ENCODE measurements around the gene SCYGR4.
"Not testable (repeated sequence)": the region's sequence is repeated elsewhere in the genome, so short reads cannot be mapped to it uniquely, and the experiment has no call there.

Gene SCYGR4, protein sequence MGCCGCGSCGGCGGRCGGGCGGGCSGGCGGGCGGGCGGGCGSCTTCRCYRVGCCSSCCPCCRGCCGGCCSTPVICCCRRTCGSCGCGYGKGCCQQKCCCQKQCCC

DNA sequence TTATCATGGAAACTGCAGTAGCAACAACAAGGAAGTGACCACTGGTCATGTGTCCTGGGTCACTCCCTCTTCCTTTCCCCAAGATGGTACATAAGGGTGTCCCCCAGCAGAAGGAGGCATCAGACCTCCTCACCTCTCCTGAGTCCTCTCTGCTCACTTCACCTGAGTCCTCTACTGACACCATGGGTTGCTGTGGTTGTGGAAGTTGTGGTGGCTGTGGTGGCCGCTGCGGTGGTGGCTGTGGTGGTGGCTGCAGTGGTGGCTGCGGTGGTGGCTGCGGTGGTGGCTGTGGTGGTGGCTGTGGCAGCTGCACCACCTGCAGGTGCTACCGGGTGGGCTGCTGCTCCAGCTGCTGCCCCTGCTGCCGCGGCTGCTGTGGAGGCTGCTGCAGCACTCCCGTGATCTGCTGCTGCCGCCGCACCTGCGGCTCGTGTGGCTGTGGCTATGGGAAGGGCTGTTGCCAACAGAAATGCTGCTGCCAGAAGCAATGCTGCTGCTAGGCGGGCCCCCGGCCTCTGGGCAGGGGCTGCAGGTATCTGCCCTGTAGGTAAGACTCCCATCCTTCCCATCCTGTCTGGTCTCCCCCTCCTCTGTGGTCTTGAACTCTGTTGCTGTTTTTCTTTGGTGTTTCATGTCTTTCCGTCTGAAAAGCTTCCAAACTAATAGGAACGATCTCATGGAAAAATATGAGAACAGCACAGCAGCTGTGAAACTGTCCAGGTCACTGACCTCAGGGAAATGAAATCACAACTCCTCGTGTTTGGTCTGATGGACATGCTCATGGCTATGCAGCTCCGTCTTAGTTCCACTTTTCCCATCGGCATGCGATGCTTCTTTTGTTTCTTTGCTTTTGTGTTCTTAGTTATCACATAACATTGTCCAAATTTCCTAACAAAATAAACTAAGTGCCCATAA is at the start of gene SCYGR4:
SCYGR4 (plus strand) TSS at position 183 of the 915 bp plus-strand sequence; CDS start at position 183, 0 bp downstream.
- DNase-seq, result no peak

DNA sequence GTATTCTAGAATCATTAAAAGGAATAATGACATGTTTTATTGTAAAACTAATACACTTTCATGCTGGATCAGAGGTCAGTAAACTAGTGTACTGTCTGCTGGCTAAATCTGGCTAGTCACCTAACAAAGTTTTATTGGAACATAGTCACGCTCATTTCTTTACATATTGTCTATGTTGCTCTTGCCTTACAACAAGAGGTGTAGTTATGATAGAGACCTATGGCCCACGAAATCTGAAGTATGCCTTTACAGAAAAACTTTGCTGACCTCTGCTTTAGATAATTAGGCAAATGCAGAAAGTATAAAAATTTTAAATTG is 48.5 kb upstream of the SCYGR4 start:
- DNase-seq, result no peak

DNA sequence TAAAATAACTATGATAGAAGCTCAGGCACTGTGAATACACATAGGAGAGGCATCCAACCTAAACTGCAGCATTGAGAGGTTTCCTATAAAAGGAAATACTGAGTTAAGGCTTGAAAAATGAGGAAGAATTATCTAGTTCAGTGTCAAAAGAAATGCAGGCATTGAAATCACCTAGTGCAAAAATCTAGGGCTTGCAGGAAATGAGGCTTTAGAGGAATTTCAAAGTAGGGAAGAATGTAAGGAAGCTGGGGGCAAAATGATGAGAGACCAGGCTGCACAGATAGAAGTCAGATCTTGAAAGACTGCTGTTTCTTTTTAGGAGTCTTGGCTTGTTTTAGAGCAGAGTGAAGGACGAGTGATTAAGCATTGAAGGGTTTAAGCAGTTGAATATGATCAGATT is 46.7 kb upstream of the SCYGR4 start:
- no peak for DNase-seq

DNA sequence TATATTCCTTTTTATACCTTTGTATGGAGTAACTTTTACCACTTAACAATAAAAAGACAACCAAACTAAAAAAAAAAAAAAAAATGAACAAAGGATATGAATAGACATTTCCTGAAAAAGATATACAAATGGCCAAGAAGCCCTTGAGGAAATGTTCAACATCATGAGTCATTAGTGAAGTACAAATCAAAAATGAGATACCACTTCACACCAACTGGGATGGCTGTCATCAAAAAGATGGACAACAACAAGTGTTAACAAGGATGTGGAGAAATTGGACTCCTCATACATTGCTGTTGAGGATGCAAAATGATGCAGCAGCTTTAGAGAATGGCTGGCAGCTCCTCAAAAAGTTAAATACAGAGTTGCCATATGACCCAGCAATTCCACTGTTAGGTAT is 41.2 kb upstream of the SCYGR4 start:
- no peak for DNase-seq

DNA sequence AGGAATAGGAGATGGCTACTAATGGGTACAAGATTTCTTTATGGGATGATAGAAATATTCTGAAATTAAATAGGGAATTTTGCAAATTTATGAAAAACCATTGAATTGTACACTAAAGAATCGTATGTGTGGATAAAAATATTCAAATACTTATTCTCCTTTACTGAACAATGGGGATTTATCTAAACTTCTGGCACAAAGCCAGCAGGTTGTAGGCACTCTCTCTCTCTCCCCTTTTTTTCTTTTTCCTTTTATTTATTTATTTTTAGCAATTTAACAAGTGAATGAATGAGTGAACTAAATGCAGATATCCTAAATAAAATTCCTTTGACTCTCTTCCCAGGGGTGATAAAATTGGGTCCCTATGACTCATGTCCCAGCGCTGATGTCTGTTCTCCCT is 40.5 kb upstream of the SCYGR4 start:
- no peak for DNase-seq

DNA sequence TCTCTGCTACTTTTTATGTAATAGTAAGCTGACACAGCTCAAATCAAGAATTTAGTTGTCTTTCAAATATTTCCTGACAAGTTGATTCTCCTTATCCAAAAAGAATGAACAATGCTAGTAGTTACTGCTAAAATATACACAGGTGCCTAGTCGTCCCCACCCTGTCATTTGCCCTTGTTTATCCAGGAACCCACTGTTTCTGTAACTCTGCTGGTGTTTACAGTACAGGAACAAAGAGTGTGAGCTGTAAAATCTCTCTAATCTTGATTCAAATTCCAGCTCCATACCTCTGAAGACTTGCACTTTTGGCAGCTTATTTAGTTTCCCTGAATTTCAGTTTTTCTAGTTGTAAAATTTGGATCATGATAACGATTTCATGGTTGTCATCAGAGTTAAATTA is 39.7 kb upstream of the SCYGR4 start:
- DNase-seq, result no peak

DNA sequence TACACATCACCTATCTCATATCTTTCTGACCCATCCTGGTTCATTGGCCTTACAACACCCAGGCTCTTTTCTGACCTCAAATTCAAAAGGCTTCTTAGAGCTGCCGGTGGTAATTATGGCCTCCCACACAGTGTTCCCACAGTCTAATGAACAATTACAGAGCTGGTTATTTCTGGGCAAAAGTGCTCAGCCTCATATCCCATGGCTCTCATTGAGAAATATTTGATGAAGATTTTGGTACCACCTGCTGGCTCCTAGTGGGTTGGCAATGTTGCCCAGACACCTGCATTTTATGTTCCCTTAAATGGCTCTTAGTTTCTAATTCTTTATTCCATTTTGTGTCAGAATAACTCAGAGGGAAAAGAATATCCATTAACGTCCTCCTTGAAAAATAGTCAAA is 38.7 kb upstream of the SCYGR4 start:
- no peak for DNase-seq

DNA sequence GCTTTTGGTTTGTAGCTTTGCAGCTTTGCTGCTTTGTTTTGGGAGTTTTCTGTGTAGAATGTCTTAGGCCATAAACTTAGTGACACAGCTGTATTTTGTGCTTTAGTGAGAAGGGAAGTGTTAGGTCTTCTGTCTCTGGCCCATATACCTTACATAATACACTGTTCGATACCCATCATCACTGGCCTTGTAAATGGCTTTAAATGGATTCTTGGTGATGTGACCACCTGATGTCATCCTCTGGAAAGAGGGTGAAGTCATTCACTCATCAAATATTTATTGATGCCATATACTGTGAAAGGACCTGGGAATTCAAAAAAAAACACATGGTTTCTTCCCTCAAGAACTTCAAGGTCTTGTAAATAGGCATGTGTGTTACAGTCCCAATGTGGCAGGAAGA is 37.5 kb upstream of the SCYGR4 start:
- no peak for DNase-seq

DNA sequence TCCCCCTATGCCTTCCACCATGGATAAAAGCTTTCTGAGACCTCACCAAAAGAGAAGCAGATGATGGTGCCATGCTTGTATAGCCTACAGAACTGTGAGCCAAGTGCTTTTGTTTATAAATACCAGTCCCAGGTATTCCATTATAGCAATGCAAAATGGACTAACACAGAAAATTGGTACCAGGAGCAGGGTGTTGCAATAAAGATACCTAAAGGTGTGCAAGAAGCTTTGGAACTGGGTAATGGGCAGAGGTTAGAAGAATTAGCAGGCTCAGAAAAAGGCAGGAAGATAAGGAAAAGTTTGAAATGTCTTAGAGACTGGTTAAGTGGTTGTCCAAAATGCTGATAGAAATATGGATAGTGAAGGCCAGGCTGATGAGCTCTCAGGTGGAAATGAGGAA is 34.9 kb upstream of the SCYGR4 start:
- no peak for DNase-seq

DNA sequence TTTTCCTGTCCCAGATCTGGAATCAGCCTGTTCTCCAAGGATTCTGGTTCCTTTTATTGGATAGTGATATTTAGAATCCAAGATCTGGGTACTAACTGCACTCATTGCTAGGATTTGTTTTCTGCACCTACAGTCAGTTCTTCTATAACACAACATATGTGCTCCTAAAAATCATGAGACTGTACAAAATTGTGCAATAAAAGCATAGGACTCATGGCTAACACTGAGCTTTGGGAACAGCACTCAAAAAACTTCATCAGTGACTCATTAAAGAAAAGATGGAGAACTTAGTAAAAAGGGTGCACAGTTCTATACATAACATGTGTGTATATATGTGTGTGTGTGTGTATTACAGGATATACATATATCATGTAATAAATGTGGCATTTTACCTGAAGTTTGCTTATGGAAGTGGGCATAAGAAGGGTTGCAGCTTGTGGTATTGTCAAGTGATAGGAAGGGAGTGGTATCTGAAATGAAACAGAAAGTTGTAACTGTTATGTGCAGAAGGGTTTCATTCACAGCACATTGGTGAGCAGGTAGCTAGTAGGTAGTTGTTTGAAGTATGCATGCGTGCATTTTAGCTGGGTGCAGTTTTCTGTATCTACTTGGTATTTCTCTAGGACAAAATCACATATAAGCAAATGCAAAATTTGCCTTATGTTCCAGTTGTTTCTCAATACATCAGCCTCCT is 24.5 kb upstream of the SCYGR4 start:
- no peak for DNase-seq

DNA sequence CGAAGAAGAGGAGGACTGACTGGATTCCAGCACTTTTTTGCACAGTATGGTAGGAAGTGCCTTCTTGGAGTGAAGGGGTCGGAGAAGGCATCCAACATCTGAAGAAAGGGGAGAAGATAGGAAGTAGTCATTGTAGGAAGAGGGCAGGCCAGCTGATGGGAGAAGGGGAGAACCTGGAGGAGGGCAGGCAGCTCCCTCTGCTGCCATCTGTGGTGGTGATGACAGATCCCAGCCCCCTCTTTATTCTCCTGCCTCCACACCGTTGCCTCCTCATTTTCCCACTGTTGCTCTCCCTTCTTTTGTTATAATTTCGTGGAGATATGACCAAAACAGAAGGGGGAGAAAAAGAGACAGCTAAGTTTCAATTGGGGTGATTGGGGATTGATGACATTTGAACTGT is 21.5 kb upstream of the SCYGR4 start:
- DNase-seq, result no peak

DNA sequence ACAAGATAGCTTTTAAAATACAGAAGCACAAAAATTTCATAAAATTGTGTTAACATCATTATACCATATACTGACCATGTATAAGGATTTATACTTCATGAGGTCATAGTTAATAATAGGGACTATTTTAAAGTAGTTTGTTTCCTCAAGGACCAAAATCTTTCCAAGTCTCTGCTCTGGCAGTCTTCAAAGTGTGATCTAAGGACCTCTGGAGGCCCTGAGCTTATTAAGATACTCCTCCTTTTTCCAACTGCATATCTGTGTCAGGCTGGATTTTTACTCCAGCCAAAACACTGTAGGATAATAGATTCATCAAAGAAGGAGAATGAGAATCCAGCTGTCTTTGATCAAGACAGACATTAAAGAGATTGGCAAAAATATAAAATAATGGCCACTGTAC is 20.3 kb upstream of the SCYGR4 start:
- no peak for DNase-seq

DNA sequence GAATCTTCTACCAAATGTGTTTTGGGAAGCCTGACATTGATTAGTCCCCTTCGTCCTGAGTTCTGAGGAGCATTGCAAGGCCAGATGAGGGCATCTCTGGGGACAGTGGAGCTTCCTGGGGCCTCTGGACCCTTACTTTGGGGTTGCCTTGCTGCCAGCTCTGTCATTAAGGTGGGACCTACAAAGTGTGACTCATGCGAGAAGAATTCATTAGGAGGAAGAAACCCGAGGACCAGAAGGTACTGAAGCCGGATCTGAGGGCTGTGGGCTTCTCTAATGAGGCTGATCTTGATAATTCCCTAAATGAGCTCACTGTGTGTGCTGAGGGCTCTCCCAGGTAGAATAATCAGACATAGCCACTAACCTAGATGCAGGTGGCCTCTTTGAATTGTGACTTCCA is 19.3 kb upstream of the SCYGR4 start:
- no peak for DNase-seq

DNA sequence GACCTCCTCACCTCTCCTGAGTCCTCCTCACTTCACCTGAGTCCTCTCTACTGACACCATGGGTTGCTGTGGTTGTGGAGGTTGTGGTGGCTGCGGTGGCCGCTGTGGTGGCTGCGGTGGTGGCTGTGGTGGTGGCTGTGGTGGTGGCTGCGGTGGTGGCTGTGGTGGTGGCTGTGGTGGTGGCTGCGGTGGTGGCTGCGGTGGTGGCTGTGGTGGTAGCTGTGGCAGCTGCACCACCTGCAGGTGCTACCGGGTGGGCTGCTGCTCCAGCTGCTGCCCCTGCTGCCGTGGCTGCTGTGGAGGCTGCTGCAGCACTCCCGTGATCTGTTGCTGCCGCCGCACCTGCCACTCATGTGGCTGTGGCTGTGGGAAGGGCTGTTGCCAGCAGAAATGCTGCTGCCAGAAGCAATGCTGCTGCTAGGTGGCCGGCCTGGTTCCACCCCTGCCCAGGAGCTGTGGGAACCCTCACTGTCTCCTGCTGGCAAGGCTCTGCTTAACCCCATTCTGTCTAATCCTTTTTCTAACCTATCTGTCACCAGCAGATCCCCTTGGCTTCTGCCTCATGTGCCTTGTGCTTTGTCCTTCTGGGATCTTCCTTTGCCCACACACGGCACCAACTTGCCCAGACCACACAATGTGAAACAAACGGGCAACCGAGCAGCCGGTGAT is 18.3 kb upstream of the SCYGR4 start, which contains the start of gene SCYGR2:
SCYGR2 (plus strand) TSS at position 59 of the 669 bp plus-strand sequence; CDS start at position 59, 0 bp downstream.
- not testable (repeated sequence) for DNase-seq

DNA sequence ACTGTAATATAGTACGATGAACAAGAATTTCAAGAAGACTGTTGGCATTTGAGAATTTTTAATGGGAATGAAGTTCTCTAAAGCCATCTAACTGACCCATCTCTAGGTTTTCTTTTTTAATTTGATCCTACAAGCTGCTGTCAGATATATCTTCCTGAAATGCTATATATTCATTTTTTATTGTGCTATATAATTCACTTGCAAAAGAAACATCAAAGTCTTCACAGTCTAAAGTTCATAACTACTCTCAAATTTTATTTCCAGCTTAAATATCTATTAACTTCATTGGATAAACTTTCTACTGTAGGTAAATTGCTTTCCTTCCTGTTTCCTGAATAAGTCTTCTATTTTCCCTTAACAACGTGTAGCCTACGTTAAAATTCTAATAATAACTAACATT is 14.9 kb upstream of the SCYGR4 start:
- DNase-seq, result no peak

DNA sequence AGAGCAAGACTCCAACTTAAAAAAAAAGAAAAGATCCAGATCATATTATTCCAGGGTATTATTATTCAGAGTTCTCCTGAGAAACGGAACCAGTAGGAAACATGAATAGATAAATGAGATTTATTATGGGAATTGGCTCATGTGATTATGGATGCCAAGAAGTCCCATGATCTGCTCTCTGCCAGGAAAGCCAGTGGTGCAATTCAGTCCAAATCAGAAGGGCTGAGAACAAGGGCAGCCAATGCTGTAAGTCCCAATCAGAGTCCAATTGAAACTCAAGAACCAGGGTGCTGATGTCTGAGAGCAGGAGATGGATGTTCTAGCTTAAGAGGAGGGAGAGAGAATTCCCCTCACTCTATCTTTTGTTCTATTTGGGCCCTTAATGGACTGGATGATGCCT is 10.8 kb upstream of the SCYGR4 start:
- no peak for DNase-seq

DNA sequence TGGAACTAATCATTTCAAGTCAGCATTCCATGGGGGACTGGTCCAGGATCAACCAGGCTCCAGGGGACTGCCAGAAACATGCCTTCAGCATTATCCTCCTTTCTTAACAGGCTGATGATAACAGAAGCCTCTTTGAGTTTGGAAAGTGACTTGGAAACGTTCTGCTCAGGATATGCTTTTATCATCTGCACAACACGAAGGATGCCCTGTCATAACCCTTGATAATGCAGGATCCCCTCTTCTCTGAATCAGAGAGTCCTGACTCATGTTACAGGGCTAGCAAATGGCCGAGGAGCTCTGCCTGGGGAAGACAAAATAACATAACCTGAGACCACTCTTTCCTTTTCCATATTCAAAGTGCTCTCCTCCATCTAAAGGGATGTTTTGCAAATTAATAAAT is 9.4 kb upstream of the SCYGR4 start:
- DNase-seq, result peak; percentile 29

DNA sequence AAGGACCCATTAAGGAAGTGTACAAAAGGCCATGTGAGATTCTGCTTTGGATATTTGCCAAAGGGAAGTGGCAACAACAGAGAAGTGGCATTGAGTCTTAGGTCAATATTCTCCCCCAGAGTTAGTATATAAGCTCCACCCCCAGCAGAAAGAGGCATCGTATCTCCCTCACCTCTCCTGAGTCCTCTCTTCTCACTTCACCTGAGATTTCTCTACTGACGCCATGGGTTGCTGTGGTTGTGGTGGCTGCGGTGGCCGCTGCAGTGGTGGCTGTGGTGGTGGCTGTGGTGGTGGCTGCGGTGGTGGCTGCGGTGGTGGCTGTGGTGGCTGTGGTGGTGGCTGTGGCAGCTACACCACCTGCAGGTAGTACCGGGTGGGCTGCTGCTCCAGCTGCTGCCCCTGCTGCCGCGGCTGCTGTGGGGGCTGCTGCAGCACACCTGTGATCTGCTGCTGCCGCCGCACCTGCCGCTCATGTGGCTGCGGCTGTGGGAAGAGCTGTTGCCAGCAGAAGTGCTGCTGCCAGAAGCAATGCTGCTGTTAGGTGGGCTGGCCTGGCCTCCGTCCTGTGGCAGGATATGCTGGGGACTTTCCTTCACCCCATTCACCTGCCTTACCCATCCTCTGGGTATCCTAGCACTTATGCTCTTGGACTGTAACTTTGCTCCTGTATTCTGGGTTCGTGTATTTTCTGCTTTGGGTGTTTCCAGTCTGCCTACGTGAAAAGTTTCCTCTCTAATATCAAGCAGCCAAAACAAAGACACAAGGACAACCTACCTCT is 8.5 kb upstream of the SCYGR4 start:
- DNase-seq, result peak; percentile 79

DNA sequence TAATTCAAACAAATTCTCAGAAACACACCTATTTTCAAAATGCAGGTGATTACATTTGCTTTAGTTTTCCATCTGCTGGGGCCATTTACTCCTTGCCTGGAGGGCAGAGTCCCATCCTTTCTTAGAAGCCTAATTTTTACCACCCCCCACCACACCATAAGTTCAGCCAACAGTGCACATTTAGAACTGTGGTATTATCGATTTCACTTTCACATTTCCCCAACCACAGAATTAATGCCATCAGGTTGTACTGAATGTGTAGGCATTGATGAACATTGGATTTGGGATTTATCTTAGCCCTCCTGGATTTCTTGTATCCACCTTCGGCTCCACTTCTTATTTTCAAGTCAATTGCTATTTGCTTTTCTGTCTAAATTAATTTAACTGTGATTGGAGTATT is 7.2 kb upstream of the SCYGR4 start:
- DNase-seq, result no peak

DNA sequence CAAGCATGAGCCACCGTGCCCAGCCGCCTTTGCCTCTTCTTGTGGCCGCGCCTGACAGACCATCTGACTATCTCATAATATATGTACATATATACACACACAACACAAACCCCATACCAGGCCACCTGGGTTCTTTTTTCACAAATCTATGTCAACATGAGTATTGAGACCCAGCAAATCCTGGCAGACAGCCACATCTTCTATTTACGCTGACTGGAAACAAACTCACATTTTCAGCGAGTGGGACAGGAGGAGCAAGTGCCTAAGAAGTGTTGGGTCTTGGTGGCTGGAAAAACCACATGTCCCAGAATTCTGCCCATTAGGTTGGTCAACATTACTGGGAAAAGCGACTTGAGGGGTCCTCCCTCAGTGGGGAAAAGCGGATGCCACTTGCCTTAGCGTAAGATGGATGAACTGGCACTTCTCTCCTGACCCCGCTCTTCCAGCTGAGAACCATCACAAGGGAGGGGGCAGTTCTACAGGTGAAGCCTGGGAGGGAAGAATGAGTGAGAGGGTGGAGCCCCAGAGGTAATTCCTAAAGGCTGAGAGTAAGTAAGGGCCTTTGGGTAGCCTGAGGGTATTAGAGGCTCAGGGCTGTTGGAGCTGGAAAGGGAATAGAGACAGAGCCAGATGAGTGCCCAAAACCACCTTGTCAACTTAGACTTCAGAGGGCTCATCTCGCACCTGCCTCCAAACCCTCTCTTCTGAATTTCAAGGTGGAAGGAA is 4.6 kb upstream of the SCYGR4 start:
- DNase-seq, result peak; percentile 46

DNA sequence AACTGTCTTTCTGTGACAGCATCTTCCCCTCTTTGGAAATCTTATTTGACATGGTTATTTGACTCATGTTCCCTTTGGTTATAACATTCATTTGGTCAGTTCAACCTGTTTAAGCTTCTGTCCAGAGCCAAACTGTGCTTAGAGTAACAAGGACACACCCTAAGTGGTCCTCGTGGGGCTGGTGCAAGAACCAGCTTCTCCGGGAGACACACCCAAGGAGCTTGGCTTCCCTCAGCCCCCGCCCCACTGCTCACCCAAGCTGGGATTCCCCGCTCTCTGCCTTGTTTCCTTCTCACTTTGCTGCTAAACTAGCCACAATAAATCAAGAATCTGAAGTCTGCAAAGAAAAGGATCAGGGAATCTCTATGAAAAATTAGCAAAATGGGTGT is 4.0 kb upstream of the SCYGR4 start:
- no peak for DNase-seq

DNA sequence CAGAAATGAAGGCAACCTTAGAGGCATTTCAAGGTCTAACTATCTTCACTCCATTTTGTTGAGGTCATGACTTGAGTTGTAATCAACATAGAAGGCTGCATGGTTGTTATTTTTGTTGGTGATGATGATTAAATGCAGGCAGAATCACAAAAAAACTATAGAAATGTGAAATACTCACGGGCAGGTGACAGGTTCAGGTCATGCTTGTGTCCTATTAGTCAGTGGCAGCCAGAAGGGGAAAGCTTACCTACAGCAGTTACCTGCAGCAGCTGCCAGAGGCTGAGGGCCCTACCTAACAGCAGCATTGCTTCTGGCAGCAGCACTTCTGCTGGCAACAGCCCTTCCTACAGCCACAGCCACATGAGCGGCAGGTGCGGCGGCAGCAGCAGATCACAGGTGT is 3.1 kb upstream of the SCYGR4 start:
- DNase-seq, result peak; percentile 22
